CD4-positive, alpha-beta T cell (primary cell): Measurements from ENCODE around the gene HS3ST4. TPM values are rescaled to one million over a fixed set of nuclear protein-coding genes. Genes with fewer than 3 reads are reported as not detected.
"Not testable (repeated sequence)": the region's sequence is repeated elsewhere in the genome, so short reads cannot be mapped to it uniquely, and the experiment has no call there.

Experiments
- ATAC-seq: fragments of 200-7000 bp; cut with Tn5 transposase; one replicate; pipeline ENCODE4 v1.10.0; 2022; ENCODE audit warnings: mild to moderate bottlenecking; ENCODE audit not compliant: poor library complexity
- CTCF ChIA-PET: fragments of 350-600 bp; sonication (Branson Sonifier 250); formaldehyde crosslinking; loops from one replicate; lab custom pipeline; 2021; ENCODE audit warnings: antibody characterized with exemption, inconsistent platforms; lab: Charles Lee
- POLR2A ChIA-PET: fragments of 350-600 bp; sonication (Branson Sonifier 250); formaldehyde crosslinking; loops from one replicate; lab custom pipeline; 2021; ENCODE audit warnings: antibody characterized with exemption, inconsistent platforms; lab: Charles Lee
- DNase-seq, 14 experiments: peaks; one replicate each; pipeline ENCODE4 v3.0.0-alpha.2; 2013 to 2020; ENCODE audit warnings: mixed read lengths in 2 of 14
- H3K27ac ChIP-seq, 2 donors: one replicate each; pipeline versions ENCODE4 v1.5.1 to v1.7.0; 2013; ENCODE audit warnings: low read length in 2 of 2, low read depth in 1 of 2, mild to moderate bottlenecking in 1 of 2
- H3K27me3 ChIP-seq, 2 experiments: 1 replicate in 1 of 2; 2 replicates in 1 of 2; pipeline versions ENCODE4 v1.6.1 to v1.7.0; 2013; ENCODE audit warnings: low read length in 2 of 2, control low read depth in 1 of 2, mild to moderate bottlenecking in 1 of 2, moderate library complexity in 1 of 2; ENCODE audit not compliant: insufficient read depth in 2 of 2, control insufficient read depth in 1 of 2
- H3K36me3 ChIP-seq: one replicate; pipeline ENCODE4 v1.6.1; 2013; ENCODE audit warnings: low read length, control low read depth; ENCODE audit not compliant: insufficient read depth
- H3K4me1 ChIP-seq: one replicate; pipeline ENCODE4 v1.6.1; 2013; ENCODE audit warnings: low read length, control low read depth; ENCODE audit not compliant: insufficient read depth
- H3K4me3 ChIP-seq: one replicate; pipeline ENCODE4 v1.5.1; 2013; ENCODE audit warnings: mild to moderate bottlenecking, low read length, moderate library complexity
- H3K9me3 ChIP-seq, 2 experiments: 1 replicate in 1 of 2; 2 replicates in 1 of 2; pipeline versions ENCODE4 v1.6.1 to v1.7.0; 2013; ENCODE audit warnings: low read length in 2 of 2, mild to moderate bottlenecking in 2 of 2, control low read depth in 1 of 2, moderate library complexity in 1 of 2; ENCODE audit not compliant: control insufficient read depth in 1 of 2, insufficient read depth in 1 of 2
- H3K27ac Mint-ChIP-seq: one replicate; pipeline ENCODE4 v1.8.0; 2020; ENCODE audit warnings: mixed read lengths
- H3K27me3 Mint-ChIP-seq: one replicate; pipeline ENCODE4 v1.8.0; 2021; ENCODE audit warnings: mixed read lengths
- H3K36me3 Mint-ChIP-seq: one replicate; pipeline ENCODE4 v1.8.0; 2021; ENCODE audit warnings: low read depth, mixed read lengths
- H3K4me1 Mint-ChIP-seq: one replicate; pipeline ENCODE4 v1.8.0; 2021; ENCODE audit warnings: low read depth, mixed read lengths
- H3K4me3 Mint-ChIP-seq: one replicate; pipeline ENCODE4 v1.8.0; 2020; ENCODE audit warnings: mild to moderate bottlenecking, mixed read lengths
- H3K9me3 Mint-ChIP-seq: one replicate; pipeline ENCODE4 v1.8.0; 2020; ENCODE audit warnings: mixed read lengths
- intact Hi-C, 2 experiments: fragments of 100-400 bp; cut with DNase I in 1 of 2; cut with micrococcal nuclease in 1 of 2; formaldehyde crosslinking; loops; one replicate each; pipeline versions ENCODE4 v1.15.1 to v1.9.0; 2023 to 2025; cut with DNase I, micrococcal nuclease
- total RNA-seq, 174 experiments: library from RNA in 2 of 174; stranded (reverse) in 2 of 174; gene quantifications; one replicate each; pipeline ENCODE4 v1.2.3 and lab custom pipeline; 2021 to 2026
- TF ChIP-seq, protein P1 (sequence below): fragments of 200-600 bp; IDR thresholded peaks from one replicate; pipeline ENCODE4 v1.8.0; 2022; ENCODE audit warnings: antibody characterized with exemption, mild to moderate bottlenecking

Gene HS3ST4
- total RNA-seq, 2 experiments from 2014 or later, result not detected

GRCh38 chr16:26031286-26031685 is 339.5 kb downstream of the HS3ST4 start:
- no peaks in the 10 kb centered on the region for H3K36me3 ChIP-seq
- intact Hi-C loops, result no loop called here
- no peaks in the 10 kb centered on the region for H3K4me1 Mint-ChIP-seq
- H3K9me3 ChIP-seq, result peaks cover 0 to 6% of the 10 kb centered on the region in 2 experiments
- ChIA-PET POLR2A (no interaction called here), CTCF (interaction anchor here (0.7 kb wide), 1 partner anchor 43 kb away, joined by 3 read pairs; no protein-coding TSS in a partner anchor)
- H3K27ac Mint-ChIP-seq, result no peak overlapping the region
- H3K4me3 ChIP-seq, result no peak overlapping the region
- no peak for DNase-seq
- no peak overlapping the region for H3K4me3 Mint-ChIP-seq
- H3K36me3 Mint-ChIP-seq, result no peaks in the 10 kb centered on the region
- TF ChIP-seq, protein P1, sequence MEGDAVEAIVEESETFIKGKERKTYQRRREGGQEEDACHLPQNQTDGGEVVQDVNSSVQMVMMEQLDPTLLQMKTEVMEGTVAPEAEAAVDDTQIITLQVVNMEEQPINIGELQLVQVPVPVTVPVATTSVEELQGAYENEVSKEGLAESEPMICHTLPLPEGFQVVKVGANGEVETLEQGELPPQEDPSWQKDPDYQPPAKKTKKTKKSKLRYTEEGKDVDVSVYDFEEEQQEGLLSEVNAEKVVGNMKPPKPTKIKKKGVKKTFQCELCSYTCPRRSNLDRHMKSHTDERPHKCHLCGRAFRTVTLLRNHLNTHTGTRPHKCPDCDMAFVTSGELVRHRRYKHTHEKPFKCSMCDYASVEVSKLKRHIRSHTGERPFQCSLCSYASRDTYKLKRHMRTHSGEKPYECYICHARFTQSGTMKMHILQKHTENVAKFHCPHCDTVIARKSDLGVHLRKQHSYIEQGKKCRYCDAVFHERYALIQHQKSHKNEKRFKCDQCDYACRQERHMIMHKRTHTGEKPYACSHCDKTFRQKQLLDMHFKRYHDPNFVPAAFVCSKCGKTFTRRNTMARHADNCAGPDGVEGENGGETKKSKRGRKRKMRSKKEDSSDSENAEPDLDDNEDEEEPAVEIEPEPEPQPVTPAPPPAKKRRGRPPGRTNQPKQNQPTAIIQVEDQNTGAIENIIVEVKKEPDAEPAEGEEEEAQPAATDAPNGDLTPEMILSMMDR, result no peak
- H3K27ac ChIP-seq, result no peak overlapping the region
- H3K27me3 ChIP-seq, result peaks cover 0 to 2% of the 10 kb centered on the region in 2 experiments
- no peaks in the 10 kb centered on the region for H3K27me3 Mint-ChIP-seq
- no peaks in the 10 kb centered on the region for H3K9me3 Mint-ChIP-seq
- ATAC-seq, result no peak
- H3K4me1 ChIP-seq, result no peaks in the 10 kb centered on the region

DNA sequence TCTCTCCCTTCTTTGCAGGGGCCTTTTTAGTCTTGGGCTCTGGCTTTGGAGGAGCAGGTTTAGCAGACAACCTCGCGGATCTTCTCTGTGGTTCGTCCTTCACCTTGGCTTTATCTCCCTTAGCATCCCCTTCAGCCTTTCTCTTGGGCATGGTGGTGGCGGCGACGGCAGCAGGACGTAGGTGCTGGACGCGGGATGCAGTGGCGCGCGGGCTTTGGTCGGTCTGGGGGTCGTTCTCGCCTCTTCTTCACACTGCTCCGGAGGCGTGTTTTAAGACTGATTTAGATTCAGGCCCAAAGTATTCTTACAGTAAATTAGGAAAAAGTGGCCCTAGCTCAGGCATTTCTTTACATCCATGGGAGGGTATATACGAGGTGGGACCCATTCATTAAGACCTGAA is 340.9 kb downstream of the HS3ST4 start:
- DNase-seq, intact Hi-C loops, POLR2A ChIA-PET, ATAC-seq, H3K27ac Mint-ChIP-seq, H3K36me3 Mint-ChIP-seq, H3K36me3 ChIP-seq, H3K27ac ChIP-seq, H3K4me3 Mint-ChIP-seq, H3K4me3 ChIP-seq, H3K9me3 Mint-ChIP-seq, H3K4me1 ChIP-seq, H3K27me3 ChIP-seq, H3K4me1 Mint-ChIP-seq, H3K27me3 Mint-ChIP-seq, CTCF ChIA-PET, H3K9me3 ChIP-seq: not testable (repeated sequence)

GRCh38 chr16:26041952-26042668 is 350.4 kb downstream of the HS3ST4 start:
- CTCF ChIA-PET, result no interaction called here
- no peak overlapping the region for H3K27ac ChIP-seq
- H3K36me3 ChIP-seq, result no peaks in the 10 kb centered on the region
- intact Hi-C loops, result no loop called here
- no peaks in the 10 kb centered on the region for H3K27me3 ChIP-seq
- no peaks in the 10 kb centered on the region for H3K9me3 ChIP-seq
- POLR2A ChIA-PET, result interaction anchor here (0.6 kb wide), 1 partner anchor 86 kb away, joined by 3 read pairs; no protein-coding TSS in a partner anchor
- no peaks in the 10 kb centered on the region for H3K4me1 ChIP-seq
- ATAC-seq, result no peak
- no peak for DNase-seq
- no peaks in the 10 kb centered on the region for H3K9me3 Mint-ChIP-seq
- H3K4me1 Mint-ChIP-seq, result no peaks in the 10 kb centered on the region
- no peak overlapping the region for H3K27ac Mint-ChIP-seq
- TF ChIP-seq, protein P1, result no peak
- no peak overlapping the region for H3K4me3 ChIP-seq
- no peaks in the 10 kb centered on the region for H3K27me3 Mint-ChIP-seq
- H3K36me3 Mint-ChIP-seq, result no peaks in the 10 kb centered on the region
- no peak overlapping the region for H3K4me3 Mint-ChIP-seq

DNA sequence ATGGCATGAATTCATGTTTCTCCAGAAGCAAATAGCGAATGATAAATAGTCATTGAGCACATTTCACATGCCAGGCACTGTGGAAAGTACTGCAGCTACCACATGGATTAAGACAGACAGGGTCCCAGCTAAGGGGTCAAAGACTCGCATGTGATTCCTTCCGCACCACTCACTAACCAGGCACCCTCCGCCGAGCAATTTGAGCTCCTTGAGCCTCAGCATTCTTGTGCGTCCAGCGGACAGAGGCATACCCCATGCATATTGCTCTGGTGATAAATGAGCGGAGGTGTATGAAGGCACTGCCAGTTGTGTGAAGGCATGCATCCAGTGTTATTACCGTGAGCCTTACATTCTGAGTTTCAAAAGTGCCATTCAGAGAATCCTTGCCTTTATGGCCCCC is 358.7 kb downstream of the HS3ST4 start:
- Histone ChIP-seq H3K27me3 (peaks cover 0 to 9% of the 10 kb centered on the region in 2 experiments), H3K9me3 (peaks cover 0 to 4% of the 10 kb centered on the region in 2 experiments), H3K4me1 (no peaks in the 10 kb centered on the region), H3K36me3 (no peaks in the 10 kb centered on the region), H3K27ac (no peak overlapping the region), H3K4me3 (no peak overlapping the region)
- H3K4me3 Mint-ChIP-seq, result no peak overlapping the region
- H3K36me3 Mint-ChIP-seq, result no peaks in the 10 kb centered on the region
- no peaks in the 10 kb centered on the region for H3K4me1 Mint-ChIP-seq
- ATAC-seq (no peak), DNase-seq (no peak)
- H3K27ac Mint-ChIP-seq, result no peak overlapping the region
- peaks cover 2% of the 10 kb centered on the region for H3K9me3 Mint-ChIP-seq
- H3K27me3 Mint-ChIP-seq, result peaks cover 22% of the 10 kb centered on the region
- ChIA-PET POLR2A (no interaction called here), CTCF (no interaction called here)
- intact Hi-C loops, result no loop called here
- TF ChIP-seq, protein P1, result no peak
